Measurements from ENCODE around the gene NEU4.
"Not testable (repeated sequence)": the region's sequence is repeated elsewhere in the genome, so short reads cannot be mapped to it uniquely, and the experiment has no call there.

Gene NEU4

GRCh38 chr2:241816431-241817121 is 7.6 kb downstream of the NEU4 start:
- Histone ChIP-seq H3K4me2 (ENCODE audit: low read length) (no peak overlapping the region), H2AFZ (ENCODE audit: low read length) (no peak overlapping the region), H4K20me1 (ENCODE audit: insufficient read depth, low read length) (no peaks in the 10 kb centered on the region), H3K4me1 (ENCODE audit: insufficient read depth, low read length, severe bottlenecking) (no peaks in the 10 kb centered on the region), H3K27me3 (ENCODE audit: insufficient read depth, low read length) (peaks cover 6% of the 10 kb centered on the region; the same call in 1 of the 2 replicates), H3K4me3 (ENCODE audit: low read depth, low read length, poor library complexity, severe bottlenecking) (no peak overlapping the region), H3K9me3 (ENCODE audit: low read length) (no peaks in the 10 kb centered on the region), H3F3A (ENCODE audit: insufficient read depth, low read length) (no peaks in the 10 kb centered on the region), H3K9me2 (ENCODE audit: low read depth, low read length) (no peaks in the 10 kb centered on the region), H3K27ac (ENCODE audit: low read depth, low read length, poor library complexity, severe bottlenecking) (no peak overlapping the region), H3K36me3 (ENCODE audit: insufficient read depth, low read length) (no peaks in the 10 kb centered on the region), H3K9ac (ENCODE audit: low read length) (no peak overlapping the region), H3K79me2 (ENCODE audit: insufficient read depth, low read length) (no peaks in the 10 kb centered on the region)
- TF ChIP-seq CTCF (IDR thresholded peaks at IDR 0.05; ENCODE audit: low read length), result no peak
- no peak for TF ChIP-seq EZH2 (IDR thresholded peaks at IDR 0.05; ENCODE audit: borderline replicate concordance, low read length)

GRCh38 chr2:241817126-241817820 is 8.3 kb downstream of the NEU4 start:
- Histone ChIP-seq H3K4me3 (ENCODE audit: low read depth, low read length, poor library complexity, severe bottlenecking) (no peak overlapping the region), H2AFZ (ENCODE audit: low read length) (no peak overlapping the region), H3K4me2 (ENCODE audit: low read length) (no peak overlapping the region), H4K20me1 (ENCODE audit: insufficient read depth, low read length) (no peaks in the 10 kb centered on the region), H3K27ac (ENCODE audit: low read depth, low read length, poor library complexity, severe bottlenecking) (no peak overlapping the region), H3K9me2 (ENCODE audit: low read depth, low read length) (no peaks in the 10 kb centered on the region), H3K9ac (ENCODE audit: low read length) (no peak overlapping the region), H3K27me3 (ENCODE audit: insufficient read depth, low read length) (peaks cover 6% of the 10 kb centered on the region; the same call in 1 of the 2 replicates), H3F3A (ENCODE audit: insufficient read depth, low read length) (no peaks in the 10 kb centered on the region), H3K9me3 (ENCODE audit: low read length) (no peaks in the 10 kb centered on the region), H3K36me3 (ENCODE audit: insufficient read depth, low read length) (no peaks in the 10 kb centered on the region), H3K79me2 (ENCODE audit: insufficient read depth, low read length) (no peaks in the 10 kb centered on the region), H3K4me1 (ENCODE audit: insufficient read depth, low read length, severe bottlenecking) (no peaks in the 10 kb centered on the region)
- no peak for TF ChIP-seq CTCF (IDR thresholded peaks at IDR 0.05; ENCODE audit: low read length)
- no peak for TF ChIP-seq EZH2 (IDR thresholded peaks at IDR 0.05; ENCODE audit: borderline replicate concordance, low read length)

GRCh38 chr2:241817821-241818215 is 8.8 kb downstream of the NEU4 start:
- H3K4me1 ChIP-seq (ENCODE audit: insufficient read depth, low read length, severe bottlenecking); H3F3A ChIP-seq (ENCODE audit: insufficient read depth, low read length); H3K9ac ChIP-seq (ENCODE audit: low read length); H3K4me2 ChIP-seq (ENCODE audit: low read length); H2AFZ ChIP-seq (ENCODE audit: low read length); H3K36me3 ChIP-seq (ENCODE audit: insufficient read depth, low read length); H3K9me2 ChIP-seq (ENCODE audit: low read depth, low read length); H4K20me1 ChIP-seq (ENCODE audit: insufficient read depth, low read length); H3K79me2 ChIP-seq (ENCODE audit: insufficient read depth, low read length); H3K9me3 ChIP-seq (ENCODE audit: low read length); H3K27me3 ChIP-seq (ENCODE audit: insufficient read depth, low read length); H3K27ac ChIP-seq (ENCODE audit: low read depth, low read length, poor library complexity, severe bottlenecking); H3K4me3 ChIP-seq (ENCODE audit: low read depth, low read length, poor library complexity, severe bottlenecking): not testable (repeated sequence)

Measured in OCI-LY1 (cell line).